Activated CD4-positive, alpha-beta T cell treated with anti-CD3 and anti-CD28 coated beads, Interleukin-10, Interleukin-2, amounts not matched to agents 100 ng/mL and 50 ng/mL, durations not matched to agents 16 hours and 8 hours (primary cell): ENCODE measurements around the gene ADTRP.

Experiments
- DNase-seq: peaks from one replicate; pipeline ENCODE4 v3.0.0-alpha.2; 2020

The ADTRP gene

GRCh38 chr6:11772109-11772825 lies 6.3 kb downstream of the ADTRP start:
- no peak for DNase-seq

- no peak for DNase-seq
Observed at GRCh38 chr6:11771473-11772048, 7.0 kb downstream of the ADTRP start.

GRCh38 chr6:11770546-11771466 lies 7.8 kb downstream of the ADTRP start:
- no peak for DNase-seq

- DNase-seq = no peak
Observed at GRCh38 chr6:11769811-11770545, 8.6 kb downstream of the ADTRP start.

- DNase-seq = no peak
Observed at GRCh38 chr6:11769244-11769643, 9.4 kb downstream of the ADTRP start.

GRCh38 chr6:11767978-11768756 lies 10.4 kb downstream of the ADTRP start:
- no peak for DNase-seq

- DNase-seq = no peak
Observed at GRCh38 chr6:11767458-11767857, 11.1 kb downstream of the ADTRP start.

GRCh38 chr6:11766589-11767450 lies 11.8 kb downstream of the ADTRP start:
- DNase-seq = no peak

- DNase-seq = no peak
Observed at GRCh38 chr6:11766043-11766442, 12.6 kb downstream of the ADTRP start.

- DNase-seq = peak; percentile 5
Observed at GRCh38 chr6:11764250-11764604, 14.4 kb downstream of the ADTRP start.

- no peak for DNase-seq
Observed at GRCh38 chr6:11763460-11764249, 14.9 kb downstream of the ADTRP start.

- DNase-seq = no peak
Observed at GRCh38 chr6:11762794-11763459, 15.7 kb downstream of the ADTRP start.

- no peak for DNase-seq
Observed at GRCh38 chr6:11761744-11762620, 16.6 kb downstream of the ADTRP start.

- no peak for DNase-seq
Observed at GRCh38 chr6:11760015-11760473, 18.6 kb downstream of the ADTRP start.

GRCh38 chr6:11758878-11759277 lies 19.7 kb downstream of the ADTRP start:
- DNase-seq = no peak

GRCh38 chr6:11756726-11757125 lies 21.9 kb downstream of the ADTRP start:
- DNase-seq = no peak

GRCh38 chr6:11756292-11756691 lies 22.3 kb downstream of the ADTRP start:
- no peak for DNase-seq

GRCh38 chr6:11755725-11756124 lies 22.9 kb downstream of the ADTRP start:
- no peak for DNase-seq
